HepG2 (cell line): ENCODE results near the gene UQCRC2. TPM values are rescaled to one million over a fixed set of nuclear protein-coding genes. Genes with fewer than 3 reads are reported as not detected.
A peak's percentile ranks its signal among the peaks of the same experiment; 100 is the strongest.

Source experiments
- EED ChIP-seq: sonication (generic); formaldehyde crosslinking; IDR thresholded peaks from 2 replicates; pipeline ENCODE4 v1.5.0; 2020; ENCODE audit warnings: mild to moderate bottlenecking, missing genetic modification reagents
- HHEX ChIP-seq: IDR thresholded peaks from 2 replicates; pipeline ENCODE4 v1.6.1; 2016; ENCODE audit warnings: control low read depth
- HIVEP1 ChIP-seq: sonication (generic); formaldehyde crosslinking; IDR thresholded peaks from 2 replicates; pipeline ENCODE4 v1.4.0; 2020; ENCODE audit warnings: mild to moderate bottlenecking, missing genetic modification reagents
- HMGA1 ChIP-seq: sonication (generic); formaldehyde crosslinking; conservative IDR thresholded peaks from 2 replicates; pipeline ENCODE4 v1.4.0; 2020; ENCODE audit warnings: missing genetic modification reagents
- HNRNPK ChIP-seq: fragments of 200-400 bp; formaldehyde crosslinking; IDR thresholded peaks from 2 replicates; pipeline ENCODE4 v1.6.1; 2018; ENCODE audit warnings: low read length, low read depth, moderate library complexity, mild to moderate bottlenecking; ENCODE audit not compliant: poor library complexity, severe bottlenecking
- HOXA7 ChIP-seq: sonication (generic); formaldehyde crosslinking; IDR thresholded peaks from 2 replicates; pipeline ENCODE4 v1.8.1; 2022; ENCODE audit warnings: mild to moderate bottlenecking, missing genetic modification reagents, moderate library complexity
- MAFG ChIP-seq: sonication (generic); formaldehyde crosslinking; IDR thresholded peaks from 2 replicates; pipeline ENCODE4 v1.5.1; 2020; ENCODE audit warnings: mild to moderate bottlenecking, missing genetic modification reagents
- NCOA2 ChIP-seq: sonication (generic); formaldehyde crosslinking; IDR thresholded peaks from 2 replicates; pipeline ENCODE4 v1.8.0; 2022; ENCODE audit warnings: inconsistent platforms
- NFYB ChIP-seq: sonication (generic); formaldehyde crosslinking; IDR thresholded peaks from 2 replicates; pipeline ENCODE4 v1.4.0; 2020; ENCODE audit warnings: missing genetic modification reagents
- NR2F2 ChIP-seq: IDR thresholded peaks from 2 replicates; pipeline ENCODE4 v1.6.1; 2012; ENCODE audit warnings: low read depth, inconsistent platforms, borderline replicate concordance
- ONECUT2 ChIP-seq: sonication (generic); formaldehyde crosslinking; IDR thresholded peaks from 2 replicates; pipeline ENCODE4 v1.4.0; 2020; ENCODE audit warnings: missing genetic modification reagents
- PHF21A ChIP-seq: sonication (generic); formaldehyde crosslinking; IDR thresholded peaks from 2 replicates; pipeline ENCODE4 v1.5.0; 2020; ENCODE audit warnings: mild to moderate bottlenecking, missing genetic modification reagents
- RXRB ChIP-seq: IDR thresholded peaks from 2 replicates; pipeline ENCODE4 v1.6.1; 2016; ENCODE audit warnings: borderline replicate concordance, missing genetic modification reagents, missing compliant biosample characterization
- SATB2 ChIP-seq: sonication (generic); formaldehyde crosslinking; IDR thresholded peaks from 2 replicates; pipeline ENCODE4 v1.5.0; 2020; ENCODE audit warnings: missing genetic modification reagents
- ZSCAN29 ChIP-seq: sonication (generic); formaldehyde crosslinking; conservative IDR thresholded peaks from 2 replicates; pipeline ENCODE4 v1.4.0; 2020; ENCODE audit warnings: mild to moderate bottlenecking, missing genetic modification reagents
- polyA plus RNA-seq, 8 experiments: library from polyadenylated mRNA; depleted of rRNA in 3 of 8; stranded (reverse) in 7 of 8; unstranded in 1 of 8; fragments of >200 nt; fragmentation: Illumina TruSeq in 4 of 8; extraction: Trizol in 4 of 8; gene quantifications; 2 replicates each; pipeline versions ENCODE4 v1.2.1 to v1.2.3, GENCODE V29; 2011 to 2016; ENCODE audit warnings: low read depth in 4 of 8, missing spikeins in 1 of 8, mixed read lengths in 1 of 8; ENCODE audit not compliant: insufficient read depth in 1 of 8
- total RNA-seq, 5 experiments: library from RNA; depleted of rRNA; stranded (reverse); fragments of >200 nt; fragmentation: Illumina TruSeq; extraction: Trizol; gene quantifications; 2 replicates each; pipeline ENCODE4 v1.2.3, GENCODE V29; 2016; ENCODE audit warnings: low read depth in 1 of 5
- TF ChIP-seq, protein P1 (sequence below): sonication (generic); formaldehyde crosslinking; IDR thresholded peaks from 2 replicates; pipeline ENCODE4 v1.8.1; 2023; ENCODE audit warnings: mild to moderate bottlenecking, missing genetic modification reagents
- TF ChIP-seq, protein P2 (sequence below): sonication (generic); formaldehyde crosslinking; IDR thresholded peaks from 2 replicates; pipeline ENCODE4 v1.4.0; 2020; ENCODE audit warnings: missing genetic modification reagents
- TF ChIP-seq, protein P3 (sequence below): sonication (generic); formaldehyde crosslinking; IDR thresholded peaks from 2 replicates; pipeline ENCODE4 v1.5.1; 2020; ENCODE audit warnings: mild to moderate bottlenecking, missing genetic modification reagents, borderline replicate concordance
- TF ChIP-seq, protein P4 (sequence below): sonication (generic); formaldehyde crosslinking; IDR thresholded peaks from 2 replicates; pipeline ENCODE4 v1.8.0; 2022; ENCODE audit warnings: missing genetic modification reagents, mild to moderate bottlenecking, borderline replicate concordance
- TF ChIP-seq, protein P5 (sequence below): sonication (generic); formaldehyde crosslinking; IDR thresholded peaks from 2 replicates; pipeline ENCODE4 v1.8.1; 2023; ENCODE audit warnings: missing genetic modification reagents, mild to moderate bottlenecking, borderline replicate concordance

The UQCRC2 gene
- total and polyA plus RNA-seq, 2 of the 13 experiments (the other 11 are each of a cell fraction or from before 2014, with no cell fraction given) = 442 to 536 TPM

DNA sequence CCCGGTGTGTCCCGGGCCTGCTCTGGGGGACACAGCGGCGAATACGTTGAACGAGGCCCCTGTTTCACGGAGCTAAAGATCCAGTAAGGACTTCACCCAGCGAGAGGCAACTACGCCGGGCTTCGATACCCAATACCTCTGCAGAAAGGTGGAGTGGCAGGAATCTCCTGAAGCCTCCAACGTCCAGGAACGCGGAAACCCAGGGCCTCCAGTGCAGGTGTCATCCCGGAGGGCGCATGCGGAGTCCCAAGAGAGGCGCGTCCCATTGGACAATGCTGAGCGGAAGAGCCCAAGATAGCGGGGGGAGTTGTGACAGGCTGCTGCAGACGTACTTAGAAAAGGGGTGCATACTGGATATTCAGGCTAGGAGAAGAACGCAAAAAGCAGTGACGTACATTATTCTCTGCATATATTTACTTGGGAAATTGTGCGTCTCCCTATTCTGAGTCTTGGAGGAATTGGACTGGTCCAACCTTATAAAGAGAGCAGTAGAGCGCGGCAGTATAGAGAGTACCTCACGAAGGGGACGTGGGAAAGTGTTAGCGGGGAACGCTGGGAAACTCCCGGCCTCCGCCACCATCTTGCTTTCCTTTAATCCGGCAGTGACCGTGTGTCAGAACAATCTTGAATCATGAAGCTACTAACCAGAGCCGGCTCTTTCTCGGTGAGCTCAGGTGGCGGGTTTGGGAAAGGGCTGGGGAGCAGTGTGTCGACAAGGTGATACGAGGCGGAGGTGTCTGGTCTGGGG lies at the start of gene UQCRC2 (continued):
- TF ChIP-seq, protein P1, sequence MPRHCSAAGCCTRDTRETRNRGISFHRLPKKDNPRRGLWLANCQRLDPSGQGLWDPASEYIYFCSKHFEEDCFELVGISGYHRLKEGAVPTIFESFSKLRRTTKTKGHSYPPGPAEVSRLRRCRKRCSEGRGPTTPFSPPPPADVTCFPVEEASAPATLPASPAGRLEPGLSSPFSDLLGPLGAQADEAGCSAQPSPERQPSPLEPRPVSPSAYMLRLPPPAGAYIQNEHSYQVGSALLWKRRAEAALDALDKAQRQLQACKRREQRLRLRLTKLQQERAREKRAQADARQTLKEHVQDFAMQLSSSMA (CRISPR knock-in tag) = peak; percentile 79; the same call in 1 of the 2 replicates
- TF ChIP-seq, protein P2, sequence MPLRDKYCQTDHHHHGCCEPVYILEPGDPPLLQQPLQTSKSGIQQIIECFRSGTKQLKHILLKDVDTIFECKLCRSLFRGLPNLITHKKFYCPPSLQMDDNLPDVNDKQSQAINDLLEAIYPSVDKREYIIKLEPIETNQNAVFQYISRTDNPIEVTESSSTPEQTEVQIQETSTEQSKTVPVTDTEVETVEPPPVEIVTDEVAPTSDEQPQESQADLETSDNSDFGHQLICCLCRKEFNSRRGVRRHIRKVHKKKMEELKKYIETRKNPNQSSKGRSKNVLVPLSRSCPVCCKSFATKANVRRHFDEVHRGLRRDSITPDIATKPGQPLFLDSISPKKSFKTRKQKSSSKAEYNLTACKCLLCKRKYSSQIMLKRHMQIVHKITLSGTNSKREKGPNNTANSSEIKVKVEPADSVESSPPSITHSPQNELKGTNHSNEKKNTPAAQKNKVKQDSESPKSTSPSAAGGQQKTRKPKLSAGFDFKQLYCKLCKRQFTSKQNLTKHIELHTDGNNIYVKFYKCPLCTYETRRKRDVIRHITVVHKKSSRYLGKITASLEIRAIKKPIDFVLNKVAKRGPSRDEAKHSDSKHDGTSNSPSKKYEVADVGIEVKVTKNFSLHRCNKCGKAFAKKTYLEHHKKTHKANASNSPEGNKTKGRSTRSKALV (CRISPR knock-in tag) = 0 out of 2 replicates have a peak, but pooled peaks have one; percentile 5
- TF ChIP-seq RXRB (CRISPR knock-in tag) (peak; percentile 78), HMGA1 (CRISPR knock-in tag) (no peak), HOXA7 (CRISPR knock-in tag) (no peak), ZSCAN29 (CRISPR knock-in tag) (peak; percentile 21; the same call in 1 of the 2 replicates), HHEX (no peak), NR2F2 (0 out of 2 replicates have a peak, but pooled peaks have one; percentile 59), HNRNPK (no peak), PHF21A (CRISPR knock-in tag) (peak; percentile 97), SATB2 (CRISPR knock-in tag) (peak; percentile 60), ONECUT2 (no peak), EED (CRISPR knock-in tag) (peak; percentile 97), NCOA2 (CRISPR knock-in tag) (peak; percentile 57), MAFG (CRISPR knock-in tag) (no peak), NFYB (CRISPR knock-in tag) (peak; percentile 87), HIVEP1 (CRISPR knock-in tag) (peak; percentile 86)
- TF ChIP-seq, protein P3, sequence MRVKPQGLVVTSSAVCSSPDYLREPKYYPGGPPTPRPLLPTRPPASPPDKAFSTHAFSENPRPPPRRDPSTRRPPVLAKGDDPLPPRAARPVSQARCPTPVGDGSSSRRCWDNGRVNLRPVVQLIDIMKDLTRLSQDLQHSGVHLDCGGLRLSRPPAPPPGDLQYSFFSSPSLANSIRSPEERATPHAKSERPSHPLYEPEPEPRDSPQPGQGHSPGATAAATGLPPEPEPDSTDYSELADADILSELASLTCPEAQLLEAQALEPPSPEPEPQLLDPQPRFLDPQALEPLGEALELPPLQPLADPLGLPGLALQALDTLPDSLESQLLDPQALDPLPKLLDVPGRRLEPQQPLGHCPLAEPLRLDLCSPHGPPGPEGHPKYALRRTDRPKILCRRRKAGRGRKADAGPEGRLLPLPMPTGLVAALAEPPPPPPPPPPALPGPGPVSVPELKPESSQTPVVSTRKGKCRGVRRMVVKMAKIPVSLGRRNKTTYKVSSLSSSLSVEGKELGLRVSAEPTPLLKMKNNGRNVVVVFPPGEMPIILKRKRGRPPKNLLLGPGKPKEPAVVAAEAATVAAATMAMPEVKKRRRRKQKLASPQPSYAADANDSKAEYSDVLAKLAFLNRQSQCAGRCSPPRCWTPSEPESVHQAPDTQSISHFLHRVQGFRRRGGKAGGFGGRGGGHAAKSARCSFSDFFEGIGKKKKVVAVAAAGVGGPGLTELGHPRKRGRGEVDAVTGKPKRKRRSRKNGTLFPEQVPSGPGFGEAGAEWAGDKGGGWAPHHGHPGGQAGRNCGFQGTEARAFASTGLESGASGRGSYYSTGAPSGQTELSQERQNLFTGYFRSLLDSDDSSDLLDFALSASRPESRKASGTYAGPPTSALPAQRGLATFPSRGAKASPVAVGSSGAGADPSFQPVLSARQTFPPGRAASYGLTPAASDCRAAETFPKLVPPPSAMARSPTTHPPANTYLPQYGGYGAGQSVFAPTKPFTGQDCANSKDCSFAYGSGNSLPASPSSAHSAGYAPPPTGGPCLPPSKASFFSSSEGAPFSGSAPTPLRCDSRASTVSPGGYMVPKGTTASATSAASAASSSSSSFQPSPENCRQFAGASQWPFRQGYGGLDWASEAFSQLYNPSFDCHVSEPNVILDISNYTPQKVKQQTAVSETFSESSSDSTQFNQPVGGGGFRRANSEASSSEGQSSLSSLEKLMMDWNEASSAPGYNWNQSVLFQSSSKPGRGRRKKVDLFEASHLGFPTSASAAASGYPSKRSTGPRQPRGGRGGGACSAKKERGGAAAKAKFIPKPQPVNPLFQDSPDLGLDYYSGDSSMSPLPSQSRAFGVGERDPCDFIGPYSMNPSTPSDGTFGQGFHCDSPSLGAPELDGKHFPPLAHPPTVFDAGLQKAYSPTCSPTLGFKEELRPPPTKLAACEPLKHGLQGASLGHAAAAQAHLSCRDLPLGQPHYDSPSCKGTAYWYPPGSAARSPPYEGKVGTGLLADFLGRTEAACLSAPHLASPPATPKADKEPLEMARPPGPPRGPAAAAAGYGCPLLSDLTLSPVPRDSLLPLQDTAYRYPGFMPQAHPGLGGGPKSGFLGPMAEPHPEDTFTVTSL (CRISPR knock-in tag) = no peak
- TF ChIP-seq, protein P4, sequence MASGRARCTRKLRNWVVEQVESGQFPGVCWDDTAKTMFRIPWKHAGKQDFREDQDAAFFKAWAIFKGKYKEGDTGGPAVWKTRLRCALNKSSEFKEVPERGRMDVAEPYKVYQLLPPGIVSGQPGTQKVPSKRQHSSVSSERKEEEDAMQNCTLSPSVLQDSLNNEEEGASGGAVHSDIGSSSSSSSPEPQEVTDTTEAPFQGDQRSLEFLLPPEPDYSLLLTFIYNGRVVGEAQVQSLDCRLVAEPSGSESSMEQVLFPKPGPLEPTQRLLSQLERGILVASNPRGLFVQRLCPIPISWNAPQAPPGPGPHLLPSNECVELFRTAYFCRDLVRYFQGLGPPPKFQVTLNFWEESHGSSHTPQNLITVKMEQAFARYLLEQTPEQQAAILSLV = peak; percentile 76; the same call in 1 of the 2 replicates
- TF ChIP-seq, protein P5, sequence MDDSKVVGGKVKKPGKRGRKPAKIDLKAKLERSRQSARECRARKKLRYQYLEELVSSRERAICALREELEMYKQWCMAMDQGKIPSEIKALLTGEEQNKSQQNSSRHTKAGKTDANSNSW (CRISPR knock-in tag) = no peak; the same call in 1 of the 2 replicates
